K562 (cell line): ENCODE measurements around the gene PEX6. TPM values are rescaled to one million over a fixed set of nuclear protein-coding genes. Genes with fewer than 3 reads are reported as not detected.

ENCODE experiments used
- ATAC-seq: fragments of 200-7000 bp; cut with Tn5 transposase; 3 replicates; pipeline ENCODE4 v1.9.1; 2020; ENCODE audit warnings: moderate library complexity
- BruUV-seq: library from RNA; stranded (reverse); fragments of 400-500 nt; replicated peaks from 2 replicates; lab custom pipeline; 2021; lab: Mats Ljungman, UMichigan
- CTCF ChIA-PET: fragments of 300-600 bp; formaldehyde crosslinking; extraction: SDS; loops from one replicate; lab custom pipeline; 2021; ENCODE audit warnings: low intra/inter-chr PET ratio; lab: Yijun Ruan, JAX
- POLR2A ChIA-PET: fragments of 300-600, 350-650 bp; sonication (Branson Sonifier 250); formaldehyde crosslinking; extraction: SDS; loops from one replicate; lab custom pipeline; 2021; ENCODE audit warnings: antibody characterized with exemption, inconsistent platforms; lab: Yijun Ruan, JAX
- DNase-seq, 4 experiments: peaks; one replicate each; pipeline versions ENCODE4 v3.0.0 to v3.0.0-alpha.2; 2011 to 2018; ENCODE audit warnings: low spot score in 3 of 4, mixed read lengths in 3 of 4; ENCODE audit errors: extremely low read depth in 1 of 4
- FAIRE-seq: peaks from 2 replicates; lab custom pipeline; 2011; peaks lifted over from hg19 to GRCh38; lab: Jason Lieb, UNC
- H2AFZ ChIP-seq: 2 replicates; pipeline ENCODE4 v1.6.0; 2011; ENCODE audit warnings: low read depth, low read length, control low read depth, inconsistent platforms
- H3K27ac ChIP-seq: fragments of 200-600 bp; 3 replicates; pipeline ENCODE4 v1.8.0; 2011; ENCODE audit warnings: low read depth, mild to moderate bottlenecking, control low read depth, inconsistent platforms, low read length, moderate library complexity, mixed read lengths; ENCODE audit errors: extremely low read depth
- H3K27me3 ChIP-seq, 2 experiments: fragments of 300-600 bp in 1 of 2; 2 replicates in 1 of 2; 3 replicates in 1 of 2; pipeline versions ENCODE4 v1.6.0 to v1.8.0; 2011; ENCODE audit warnings: inconsistent platforms in 2 of 2, low read length in 2 of 2, mild to moderate bottlenecking in 1 of 2, mixed read lengths in 1 of 2, moderate library complexity in 1 of 2; ENCODE audit not compliant: control insufficient read depth in 2 of 2, insufficient read depth in 2 of 2
- H3K36me3 ChIP-seq: fragments of 300-600 bp; 3 replicates; pipeline ENCODE4 v1.8.0; 2011; ENCODE audit warnings: mild to moderate bottlenecking, low read length, inconsistent platforms; ENCODE audit not compliant: control insufficient read depth, insufficient read depth
- H3K4me1 ChIP-seq, 2 experiments: fragments of 200-600 bp in 1 of 2; replicated peaks in 1 of 2; 2 replicates in 1 of 2; 3 replicates in 1 of 2; pipeline versions ENCODE4 v1.5.1 to v1.8.0; 2011; ENCODE audit warnings: inconsistent platforms in 2 of 2, low read length in 2 of 2, mild to moderate bottlenecking in 1 of 2, mixed read lengths in 1 of 2, moderate library complexity in 1 of 2; ENCODE audit not compliant: control insufficient read depth in 2 of 2, insufficient read depth in 2 of 2
- H3K4me2 ChIP-seq: 2 replicates; pipeline ENCODE4 v1.6.1; 2011; ENCODE audit warnings: low read length, control low read depth, inconsistent platforms, mixed read lengths; ENCODE audit not compliant: insufficient read depth
- H3K4me3 ChIP-seq: fragments of 200-600 bp; sonication (generic), shearing (Covaris generic); 2 replicates; pipeline ENCODE4 v1.5.1; 2016; ENCODE audit warnings: control low read depth, inconsistent platforms
- H3K79me2 ChIP-seq: fragments of 200-600 bp; 3 replicates; pipeline ENCODE4 v1.8.0; 2011; ENCODE audit warnings: low read length, inconsistent platforms; ENCODE audit not compliant: control insufficient read depth, insufficient read depth
- H3K9ac ChIP-seq, 2 experiments: 2 replicates each; pipeline versions ENCODE4 v1.6.0 to v1.6.1; 2011; ENCODE audit warnings: low read depth in 2 of 2, low read length in 2 of 2, control low read depth in 1 of 2, inconsistent platforms in 1 of 2, mild to moderate bottlenecking in 1 of 2, mixed read lengths in 1 of 2; ENCODE audit not compliant: insufficient read depth in 1 of 2
- H3K9me1 ChIP-seq: one replicate; pipeline ENCODE4 v1.6.0; 2011; ENCODE audit warnings: inconsistent platforms, mild to moderate bottlenecking, low read length, moderate library complexity; ENCODE audit not compliant: control insufficient read depth, insufficient read depth
- H3K9me3 ChIP-seq: replicated peaks from 2 replicates; pipeline ENCODE4 v1.5.1; 2011; ENCODE audit warnings: low read depth, low read length, inconsistent platforms; ENCODE audit not compliant: control insufficient read depth, insufficient read depth
- H4K20me1 ChIP-seq: replicated peaks from 2 replicates; pipeline ENCODE4 v1.6.1; 2011; ENCODE audit warnings: low read length, inconsistent platforms, mixed read lengths; ENCODE audit not compliant: control insufficient read depth, insufficient read depth
- DNMT1 ChIP-seq: fragments of 450-650 bp; IDR thresholded peaks from 2 replicates; pipeline ENCODE4 v1.6.1; 2016; ENCODE audit warnings: antibody characterized with exemption, mild to moderate bottlenecking
- ETV6 ChIP-seq, 3 experiments: fragments of 150-350 bp in 1 of 3; sonication (generic) in 1 of 3; formaldehyde crosslinking in 1 of 3; IDR thresholded peaks; 2 replicates each; pipeline versions ENCODE4 v1.6.1 to v1.8.0; 2014 to 2022; ENCODE audit warnings: borderline replicate concordance in 2 of 3, low read depth in 2 of 3, antibody characterized with exemption in 1 of 3, low read length in 1 of 3, mild to moderate bottlenecking in 1 of 3, missing genetic modification reagents in 1 of 3
- FOXJ2 ChIP-seq: fragments of 200-800 bp; sonication (Bioruptor generic); IDR thresholded peaks from 2 replicates; pipeline ENCODE4 v1.6.1; 2016; ENCODE audit warnings: missing genetic modification characterization, missing compliant biosample characterization
- JUND ChIP-seq, 2 experiments: IDR thresholded peaks; 2 replicates in 1 of 2; 3 replicates in 1 of 2; pipeline ENCODE4 v1.6.1; 2011; ENCODE audit warnings: borderline replicate concordance in 2 of 2, low read depth in 2 of 2, low read length in 2 of 2, improper control_type of control experiment in 1 of 2, missing biosample characterization in 1 of 2, missing genetic modification characterization in 1 of 2, missing genetic modification reagents in 1 of 2
- MAFG ChIP-seq: fragments of 450-650 bp; conservative IDR thresholded peaks from 2 replicates; pipeline ENCODE4 v1.6.1; 2016; ENCODE audit warnings: missing genetic modification characterization, missing compliant biosample characterization
- TAF7 ChIP-seq: fragments of 450-650 bp; IDR thresholded peaks from 2 replicates; pipeline ENCODE4 v1.6.1; 2016; ENCODE audit warnings: missing genetic modification characterization, missing compliant biosample characterization
- ZNF583 ChIP-seq: fragments of 250-450 bp; sonication (Bioruptor Pico); IDR thresholded peaks from 2 replicates; pipeline ENCODE4 v1.4.0; 2020
- ZSCAN32 ChIP-seq: fragments of 450-650 bp; formaldehyde crosslinking; IDR thresholded peaks from 2 replicates; pipeline ENCODE4 v1.4.0; 2020; ENCODE audit warnings: mild to moderate bottlenecking, moderate library complexity
- WGBS: fragments of 100-300 bp; shearing (Covaris generic); methylation state at CpG from one replicate; pipeline ENCODE4 v1.1.6; 2016; ENCODE audit warnings: low coverage, mixed read lengths; ENCODE audit not compliant: insufficient coverage; ENCODE audit errors: missing lambda C conversion rate; 5-methylcytosine and 5-hydroxymethylcytosine counted together
- in situ Hi-C: fragments of 300-500 bp; cut with MboI; formaldehyde crosslinking; loops from 4 replicates; pipeline ENCODE4 v1.15.0; 2018; ENCODE audit warnings: inconsistent platforms, mixed read lengths
- intact Hi-C: fragments of 100-400 bp; cut with micrococcal nuclease; formaldehyde crosslinking; loops from 2 replicates; pipeline ENCODE4 v1.14.2; 2022
- polyA plus RNA-seq, 8 experiments: library from polyadenylated mRNA; depleted of rRNA in 4 of 8; stranded (reverse) in 5 of 8; unstranded in 3 of 8; fragments of >200 nt; fragmentation: Nextera tagmentation in 2 of 8; fragmentation: Illumina TruSeq in 1 of 8; extraction: Ambion mirVana in 2 of 8; extraction: Trizol in 1 of 8; gene quantifications; 2 replicates each; pipeline versions ENCODE4 v1.2.1 to v1.2.3, GENCODE V29; 2011 to 2014; ENCODE audit warnings: inconsistent platforms in 1 of 8, missing spikeins in 1 of 8
- total RNA-seq, 7 experiments: library from RNA; depleted of rRNA in 6 of 7; stranded (reverse); fragments of >200 nt in 6 of 7; fragmentation: Illumina TruSeq in 2 of 7; extraction: Trizol in 2 of 7; gene quantifications; 2 replicates each; pipeline versions ENCODE4 v1.2.1 to v1.2.3, GENCODE V29; 2011 to 2021; ENCODE audit warnings: low replicate concordance in 1 of 7
- TF ChIP-seq, protein P1 (sequence below): fragments of 450-650 bp; formaldehyde crosslinking; IDR thresholded peaks from 2 replicates; pipeline ENCODE4 v1.4.0; 2022; ENCODE audit warnings: missing genetic modification characterization
- TF ChIP-seq, protein P2 (sequence below), 2 experiments: fragments of 450-650 bp in 1 of 2; sonication (generic) in 1 of 2; formaldehyde crosslinking in 1 of 2; IDR thresholded peaks; 2 replicates each; pipeline versions ENCODE4 v1.7.1 to v1.9.0; 2016 to 2022; ENCODE audit warnings: inconsistent platforms in 1 of 2, mild to moderate bottlenecking in 1 of 2, missing genetic modification reagents in 1 of 2

Gene PEX6
- total and polyA plus RNA-seq, 9 of the 15 experiments (the other 6 are each of a cell fraction or from before 2014, with no cell fraction given), result 0.17 to 20.8 (median 6.9) TPM

DNA sequence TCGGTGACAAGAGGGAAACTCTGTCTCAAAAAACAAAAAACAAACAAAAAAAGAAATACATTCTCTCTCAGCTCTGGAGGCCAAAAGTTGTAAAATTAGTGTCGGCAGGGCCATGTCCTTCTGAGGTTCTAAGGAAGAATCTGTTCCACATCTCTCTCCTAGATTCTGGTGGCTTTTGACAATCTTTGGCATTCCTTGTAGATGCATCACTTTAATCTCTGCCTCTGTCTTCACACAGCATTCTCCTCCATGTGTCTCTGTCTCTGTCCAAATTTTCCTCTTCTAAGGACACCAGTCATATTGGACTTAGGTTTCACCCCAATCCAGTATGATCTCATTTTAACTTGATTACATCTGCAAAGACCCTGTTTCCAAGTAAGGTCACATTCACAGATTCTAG lies 14.5 kb upstream of the PEX6 start:
- DNase-seq, result no peak
- no peak overlapping the region for H3K9ac ChIP-seq
- POLR2A ChIA-PET, result interaction anchor here (1.9 to 2.3 kb wide), 2 partner anchors 9 to 19 kb away, joined by 8 to 11 read pairs; partner anchors contain the start of gene PPP2R5D
- WGBS, result 72% methylated on average over 2 of the region's 2 CpGs
- 0 out of 5 replicates have a peak, but pooled peaks cover 0 to 4% of the 10 kb centered on the region in 2 experiments for H3K4me1 ChIP-seq
- peaks cover 2% of the 10 kb centered on the region for H3K9me1 ChIP-seq
- CTCF ChIA-PET, result no interaction called here
- peaks cover under 1% of the 10 kb centered on the region; the same call in 1 of the 2 replicates for H4K20me1 ChIP-seq
- H3K9me3 ChIP-seq, result no peaks in the 10 kb centered on the region
- no peak for TF ChIP-seq FOXJ2 (tag)
- TF ChIP-seq, protein P1, sequence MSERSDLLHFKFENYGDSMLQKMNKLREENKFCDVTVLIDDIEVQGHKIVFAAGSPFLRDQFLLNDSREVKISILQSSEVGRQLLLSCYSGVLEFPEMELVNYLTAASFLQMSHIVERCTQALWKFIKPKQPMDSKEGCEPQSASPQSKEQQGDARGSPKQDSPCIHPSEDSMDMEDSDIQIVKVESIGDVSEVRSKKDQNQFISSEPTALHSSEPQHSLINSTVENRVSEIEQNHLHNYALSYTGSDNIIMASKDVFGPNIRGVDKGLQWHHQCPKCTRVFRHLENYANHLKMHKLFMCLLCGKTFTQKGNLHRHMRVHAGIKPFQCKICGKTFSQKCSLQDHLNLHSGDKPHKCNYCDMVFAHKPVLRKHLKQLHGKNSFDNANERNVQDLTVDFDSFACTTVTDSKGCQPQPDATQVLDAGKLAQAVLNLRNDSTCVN (CRISPR knock-in tag), result no peak
- no peak for TF ChIP-seq MAFG
- TF ChIP-seq ETV6 (IDR thresholded peaks at IDR 0.05; ENCODE audit: borderline replicate concordance in 1 of 2, low read depth in 2 of 2, low read length in 1 of 2), result no peak
- no peak for TF ChIP-seq ETV6 (CRISPR knock-in tag; IDR thresholded peaks at IDR 0.05; ENCODE audit: borderline replicate concordance)
- no peak for TF ChIP-seq ZNF583
- no peak for TF ChIP-seq DNMT1
- no peak for TF ChIP-seq JUND (IDR thresholded peaks at IDR 0.05; ENCODE audit: borderline replicate concordance, low read depth, low read length)
- TF ChIP-seq JUND (tag; IDR thresholded peaks at IDR 0.05; ENCODE audit: borderline replicate concordance, low read depth, low read length), result no peak
- no peak for TF ChIP-seq TAF7 (tag)
- no peak for TF ChIP-seq ZSCAN32 (CRISPR knock-in tag)
- TF ChIP-seq, protein P2, sequence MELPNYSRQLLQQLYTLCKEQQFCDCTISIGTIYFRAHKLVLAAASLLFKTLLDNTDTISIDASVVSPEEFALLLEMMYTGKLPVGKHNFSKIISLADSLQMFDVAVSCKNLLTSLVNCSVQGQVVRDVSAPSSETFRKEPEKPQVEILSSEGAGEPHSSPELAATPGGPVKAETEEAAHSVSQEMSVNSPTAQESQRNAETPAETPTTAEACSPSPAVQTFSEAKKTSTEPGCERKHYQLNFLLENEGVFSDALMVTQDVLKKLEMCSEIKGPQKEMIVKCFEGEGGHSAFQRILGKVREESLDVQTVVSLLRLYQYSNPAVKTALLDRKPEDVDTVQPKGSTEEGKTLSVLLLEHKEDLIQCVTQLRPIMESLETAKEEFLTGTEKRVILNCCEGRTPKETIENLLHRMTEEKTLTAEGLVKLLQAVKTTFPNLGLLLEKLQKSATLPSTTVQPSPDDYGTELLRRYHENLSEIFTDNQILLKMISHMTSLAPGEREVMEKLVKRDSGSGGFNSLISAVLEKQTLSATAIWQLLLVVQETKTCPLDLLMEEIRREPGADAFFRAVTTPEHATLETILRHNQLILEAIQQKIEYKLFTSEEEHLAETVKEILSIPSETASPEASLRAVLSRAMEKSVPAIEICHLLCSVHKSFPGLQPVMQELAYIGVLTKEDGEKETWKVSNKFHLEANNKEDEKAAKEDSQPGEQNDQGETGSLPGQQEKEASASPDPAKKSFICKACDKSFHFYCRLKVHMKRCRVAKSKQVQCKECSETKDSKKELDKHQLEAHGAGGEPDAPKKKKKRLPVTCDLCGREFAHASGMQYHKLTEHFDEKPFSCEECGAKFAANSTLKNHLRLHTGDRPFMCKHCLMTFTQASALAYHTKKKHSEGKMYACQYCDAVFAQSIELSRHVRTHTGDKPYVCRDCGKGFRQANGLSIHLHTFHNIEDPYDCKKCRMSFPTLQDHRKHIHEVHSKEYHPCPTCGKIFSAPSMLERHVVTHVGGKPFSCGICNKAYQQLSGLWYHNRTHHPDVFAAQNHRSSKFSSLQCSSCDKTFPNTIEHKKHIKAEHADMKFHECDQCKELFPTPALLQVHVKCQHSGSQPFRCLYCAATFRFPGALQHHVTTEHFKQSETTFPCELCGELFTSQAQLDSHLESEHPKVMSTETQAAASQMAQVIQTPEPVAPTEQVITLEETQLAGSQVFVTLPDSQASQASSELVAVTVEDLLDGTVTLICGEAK (IDR thresholded peaks at IDR 0.05), result no peak
- TF ChIP-seq, protein P2 (CRISPR knock-in tag; IDR thresholded peaks at IDR 0.05), result no peak
- H3K4me3 ChIP-seq, result no peak overlapping the region
- BruUV-seq, result no TSS peak
- H3K27ac ChIP-seq, result no peak overlapping the region
- intact Hi-C loops (no loop called here), in situ Hi-C loops (no loop called here)
- no peak overlapping the region for H2AFZ ChIP-seq
- H3K4me2 ChIP-seq, result no peak overlapping the region
- H3K36me3 ChIP-seq, result peaks cover 36% of the 10 kb centered on the region
- H3K27me3 ChIP-seq, result no peaks in the 10 kb centered on the region
- FAIRE-seq, result no peak
- no peaks in the 10 kb centered on the region for H3K79me2 ChIP-seq
- no peak for ATAC-seq
